Aorta (tissue), 5 donors: ENCODE data around the gene ZNF334. TPM values are rescaled to one million over a fixed set of nuclear protein-coding genes. Genes with fewer than 3 reads are reported as not detected.
A peak's percentile ranks its signal among the peaks of the same experiment; 100 is the strongest.

Experiments used
- ATAC-seq: fragments of 200-7000 bp; cut with Tn5 transposase; one replicate; pipeline ENCODE4 v1.9.1; 2022; ENCODE audit warnings: moderate library complexity; ENCODE audit not compliant: low FRiP score
- DNase-seq, 2 donors: peaks; one replicate each; pipeline ENCODE4 v3.0.0-alpha.2; 2020
- H3K27ac ChIP-seq, 2 donors: one replicate each; pipeline ENCODE4 v1.5.1; 2013; ENCODE audit warnings: low read length in 2 of 2, mild to moderate bottlenecking in 2 of 2, moderate library complexity in 2 of 2, control low read depth in 1 of 2, inconsistent platforms in 1 of 2, low read depth in 1 of 2
- H3K27me3 ChIP-seq, 2 donors: one replicate each; pipeline ENCODE4 v1.6.1; 2013; ENCODE audit warnings: control low read depth in 1 of 2, low read length in 1 of 2, mild to moderate bottlenecking in 1 of 2, moderate library complexity in 1 of 2; ENCODE audit not compliant: insufficient read depth in 2 of 2, control insufficient read depth in 1 of 2
- H3K36me3 ChIP-seq, 2 donors: one replicate each; pipeline ENCODE4 v1.6.1; 2013; ENCODE audit warnings: control low read depth in 1 of 2, low read length in 1 of 2, mild to moderate bottlenecking in 1 of 2; ENCODE audit not compliant: insufficient read depth in 2 of 2, control insufficient read depth in 1 of 2
- H3K4me1 ChIP-seq, 2 donors: one replicate each; pipeline ENCODE4 v1.6.1; 2013; ENCODE audit warnings: low read length in 2 of 2, control low read depth in 1 of 2, mild to moderate bottlenecking in 1 of 2, moderate library complexity in 1 of 2; ENCODE audit not compliant: insufficient read depth in 2 of 2, control insufficient read depth in 1 of 2
- H3K4me3 ChIP-seq, 2 donors: one replicate each; pipeline ENCODE4 v1.5.1; 2013; ENCODE audit warnings: low read length in 2 of 2, control low read depth in 1 of 2, mild to moderate bottlenecking in 1 of 2
- H3K9me3 ChIP-seq: one replicate; pipeline ENCODE4 v1.6.1; 2013; ENCODE audit warnings: mild to moderate bottlenecking, low read length; ENCODE audit not compliant: control insufficient read depth
- WGBS, 2 donors: extraction: QIAGEN DNeasy Blood & Tissue Kit; methylation state at CpG; one replicate each; pipeline ENCODE4 v1.1.7; 2013; 5-methylcytosine and 5-hydroxymethylcytosine counted together
- intact Hi-C, 2 donors: fragments of 100-400 bp; cut with DNase I; formaldehyde crosslinking; loops; one replicate each; pipeline versions ENCODE4 v1.14.2 to v1.15.0; 2022
- long read RNA-seq, 2 donors: library from polyadenylated mRNA; unstranded; transcript quantifications; one replicate each; pipeline ENCODE4 v2.0.0, GENCODE V29; 2020 to 2021
- polyA plus RNA-seq, 2 donors: library from polyadenylated mRNA; stranded (reverse); fragments of 200-250 nt; gene quantifications; one replicate each; pipeline ENCODE4 v1.2.3, GENCODE V29; 2013
- total RNA-seq, 2 donors: library from RNA; stranded (reverse); fragmentation: NEBNext Ultra II Directional; extraction: Animal tissue kit (Norgen Biotek cat#: 25700); gene quantifications; one replicate each; pipeline ENCODE4 v1.2.1, GENCODE V29; 2021
- donor health status: healthy with polysubstance abuse.
- donor health status: Bipolar disorder and iron deficiency.
- donor health status: DM: no; HTN: no; CAD: no.
- donor health status: DM: no; HTN: no; CAD: no.
- donor health status: DM: yes; HTN: yes; CAD: no.

The ZNF334 gene
- total RNA-seq, result 1 to 10 TPM; 1.6 to 3.9 TPM
- under 1 TPM; 0.38 to 0.92 TPM for polyA plus RNA-seq
- long read RNA-seq, donor 1, partial matches to known transcripts, result 0 of 2 reads
- long read RNA-seq, donor 1, other reads (novel, unspliced or antisense), result 2 of 2 reads
- long read RNA-seq, donor 2, result 0 reads

- DNase-seq (peak; percentile 63 to 86), ATAC-seq (no peak)
- whole genome bisulfite sequencing, 2 donors, result 3 to 4% methylated on average over 46 to 49 of the region's 49 CpGs
- no peaks in the 10 kb centered on the region for H3K27me3 ChIP-seq
- no peak within 1 kb of the TSS for H3K27ac ChIP-seq
- peak within 1 kb of the TSS; percentile 31 to 36 for H3K4me3 ChIP-seq
- no peaks in the 10 kb centered on the region for H3K4me1 ChIP-seq
- H3K9me3 ChIP-seq, result peaks cover 1% of the 10 kb centered on the region
- intact Hi-C loops, result no loop called here
- no peaks in the 10 kb centered on the region for H3K36me3 ChIP-seq
Measured at GRCh38 chr20:46512943-46513844, at the start of gene ZNF334. TSS of gene ZNF334 (minus strand) at chr20:46513559. CDS start at chr20:46512102, 1,457 bp downstream.

- DNase-seq, result peak in 1 of 2 donors; percentile 71
- peak overlapping the region in 1 of 2 donors; percentile 22 for H3K27ac ChIP-seq
- no peaks in the 10 kb centered on the region for H3K27me3 ChIP-seq
- peak overlapping the region in 1 of 2 donors; percentile 7 for H3K4me3 ChIP-seq
- intact Hi-C loops, result loop anchor here (5.0 kb wide), 1 partner anchor 120 kb away; no protein-coding TSS in a partner anchor
- no peaks in the 10 kb centered on the region for H3K36me3 ChIP-seq
- WGBS, 2 donors, result 9 to 10% methylated on average over 19 of the region's 19 CpGs
- peak; percentile 89 for ATAC-seq
- H3K9me3 ChIP-seq, result no peaks in the 10 kb centered on the region
- no peaks in the 10 kb centered on the region for H3K4me1 ChIP-seq
Measured at GRCh38 chr20:46562373-46563169, 49.2 kb upstream of the ZNF334 start.

GRCh38 chr20:46562009-46562372 lies 48.6 kb upstream of the ZNF334 start:
- H3K9me3 ChIP-seq, result no peaks in the 10 kb centered on the region
- no peaks in the 10 kb centered on the region for H3K36me3 ChIP-seq
- H3K4me3 ChIP-seq, result peak overlapping the region in 1 of 2 donors; percentile 7
- intact Hi-C loops, result loop anchor here (5.0 kb wide), 1 partner anchor 120 kb away; no protein-coding TSS in a partner anchor
- no peak for ATAC-seq
- DNase-seq, result no peak
- H3K27me3 ChIP-seq, result no peaks in the 10 kb centered on the region
- no peaks in the 10 kb centered on the region for H3K4me1 ChIP-seq
- H3K27ac ChIP-seq, result peak overlapping the region in 1 of 2 donors; percentile 22
- WGBS, 2 donors, result 44 to 45% methylated on average over 5 of the region's 5 CpGs

GRCh38 chr20:46559685-46560440 lies 46.5 kb upstream of the ZNF334 start:
- Histone ChIP-seq H3K4me3 (no peak overlapping the region), H3K27ac (no peak overlapping the region), H3K9me3 (no peaks in the 10 kb centered on the region), H3K36me3 (no peaks in the 10 kb centered on the region), H3K27me3 (no peaks in the 10 kb centered on the region), H3K4me1 (no peaks in the 10 kb centered on the region)
- WGBS, 2 donors, result 87 to 88% methylated on average over 7 of the region's 7 CpGs
- intact Hi-C loops, result loop anchor here (5.0 kb wide), 1 partner anchor 122 kb away; no protein-coding TSS in a partner anchor
- DNase-seq, result no peak
- ATAC-seq, result no peak

GRCh38 chr20:46559001-46559400 lies 45.6 kb upstream of the ZNF334 start:
- WGBS, 2 donors, result 91 to 92% methylated on average over 3 of the region's 3 CpGs
- Histone ChIP-seq H3K36me3 (no peaks in the 10 kb centered on the region), H3K4me1 (no peaks in the 10 kb centered on the region), H3K9me3 (no peaks in the 10 kb centered on the region), H3K4me3 (no peak overlapping the region), H3K27ac (no peak overlapping the region), H3K27me3 (no peaks in the 10 kb centered on the region)
- no peak for DNase-seq
- intact Hi-C loops, result no loop called here
- no peak for ATAC-seq

- 70 to 75% methylated on average over 5 of the region's 5 CpGs for WGBS, 2 donors
- H3K9me3 ChIP-seq, result no peaks in the 10 kb centered on the region
- intact Hi-C loops, result no loop called here
- H3K27me3 ChIP-seq, result no peaks in the 10 kb centered on the region
- no peak for ATAC-seq
- H3K27ac ChIP-seq, result no peak overlapping the region
- no peaks in the 10 kb centered on the region for H3K36me3 ChIP-seq
- H3K4me1 ChIP-seq, result no peaks in the 10 kb centered on the region
- H3K4me3 ChIP-seq, result no peak overlapping the region
- DNase-seq, result peak; percentile 68 to 81
Measured at GRCh38 chr20:46558511-46558959, 45.2 kb upstream of the ZNF334 start.

- Histone ChIP-seq H3K9me3 (no peaks in the 10 kb centered on the region), H3K27me3 (no peaks in the 10 kb centered on the region), H3K27ac (no peak overlapping the region), H3K4me3 (no peak overlapping the region), H3K4me1 (no peaks in the 10 kb centered on the region), H3K36me3 (no peaks in the 10 kb centered on the region)
- ATAC-seq (no peak), DNase-seq (no peak)
- intact Hi-C loops, result no loop called here
- 35 to 39% methylated on average over 8 of the region's 8 CpGs for WGBS, 2 donors
Measured at GRCh38 chr20:46557231-46557956, 44.0 kb upstream of the ZNF334 start.
